H9 (cell line): ENCODE data around the gene SH3BP5. TPM values are rescaled to one million over a fixed set of nuclear protein-coding genes. Genes with fewer than 3 reads are reported as not detected.

Source experiments
- DNase-seq: peaks from one replicate; pipeline ENCODE4 v3.0.0-alpha.2; 2017
- H2AFZ ChIP-seq: one replicate; pipeline ENCODE4 v1.6.1; 2013; ENCODE audit warnings: mild to moderate bottlenecking, low read length, control low read depth, moderate library complexity
- H2AK5ac ChIP-seq: 2 replicates; pipeline ENCODE4 v1.6.1; 2013; ENCODE audit warnings: low read length, control low read depth, mixed read lengths; ENCODE audit not compliant: insufficient read length
- H2BK120ac ChIP-seq: one replicate; pipeline ENCODE4 v1.6.1; 2013; ENCODE audit warnings: low read depth, mild to moderate bottlenecking, low read length, control low read depth, inconsistent platforms; ENCODE audit not compliant: poor library complexity, severe bottlenecking
- H2BK12ac ChIP-seq: 2 replicates; pipeline ENCODE4 v1.6.1; 2013; ENCODE audit warnings: low read length, control low read depth, mixed read lengths, low read depth; ENCODE audit not compliant: insufficient read length
- H2BK15ac ChIP-seq: 2 replicates; pipeline ENCODE4 v1.6.1; 2013; ENCODE audit warnings: low read depth, low read length, control low read depth
- H2BK20ac ChIP-seq: one replicate; pipeline ENCODE4 v1.6.1; 2013; ENCODE audit warnings: low read depth, mild to moderate bottlenecking, low read length, control low read depth, inconsistent platforms; ENCODE audit not compliant: poor library complexity, severe bottlenecking
- H2BK5ac ChIP-seq: 2 replicates; pipeline ENCODE4 v1.6.1; 2013; ENCODE audit warnings: low read length, control low read depth, mixed read lengths; ENCODE audit not compliant: insufficient read length
- H3K14ac ChIP-seq: 2 replicates; pipeline ENCODE4 v1.6.1; 2013; ENCODE audit warnings: low read length, control low read depth; ENCODE audit not compliant: insufficient read depth
- H3K18ac ChIP-seq: 2 replicates; pipeline ENCODE4 v1.6.1; 2013; ENCODE audit warnings: low read depth, mild to moderate bottlenecking, mixed read lengths, low read length, control low read depth; ENCODE audit not compliant: insufficient read length
- H3K23ac ChIP-seq: 2 replicates; pipeline ENCODE4 v1.6.1; 2013; ENCODE audit warnings: low read length, control low read depth, mixed read lengths, low read depth; ENCODE audit not compliant: insufficient read length
- H3K23me2 ChIP-seq: 2 replicates; pipeline ENCODE4 v1.6.1; 2013; ENCODE audit warnings: low read depth, mild to moderate bottlenecking, mixed read lengths, low read length, control low read depth; ENCODE audit not compliant: insufficient read length, poor library complexity, severe bottlenecking
- H3K27ac ChIP-seq: 2 replicates; pipeline ENCODE4 v1.5.1; 2013; ENCODE audit warnings: low read length, control low read depth, mixed read lengths, low read depth; ENCODE audit not compliant: insufficient read length
- H3K27me3 ChIP-seq: 2 replicates; pipeline ENCODE4 v1.6.1; 2013; ENCODE audit warnings: low read length, control low read depth, inconsistent platforms; ENCODE audit not compliant: insufficient read depth
- H3K4ac ChIP-seq: 2 replicates; pipeline ENCODE4 v1.6.1; 2013; ENCODE audit warnings: low read depth, mild to moderate bottlenecking, control low read depth, inconsistent platforms, low read length, moderate library complexity
- H3K4me1 ChIP-seq: 2 replicates; pipeline ENCODE4 v1.6.1; 2013; ENCODE audit warnings: low read length, control low read depth, inconsistent platforms; ENCODE audit not compliant: insufficient read depth
- H3K4me2 ChIP-seq: 2 replicates; pipeline ENCODE4 v1.6.1; 2013; ENCODE audit warnings: low read length, control low read depth, mixed read lengths; ENCODE audit not compliant: insufficient read length, insufficient read depth
- H3K56ac ChIP-seq: 2 replicates; pipeline ENCODE4 v1.6.1; 2013; ENCODE audit warnings: low read depth, mild to moderate bottlenecking, mixed read lengths, low read length, control low read depth; ENCODE audit not compliant: insufficient read length
- H3K79me1 ChIP-seq: 2 replicates; pipeline ENCODE4 v1.6.1; 2013; ENCODE audit warnings: low read depth, mild to moderate bottlenecking, moderate library complexity, low read length, control low read depth, inconsistent platforms; ENCODE audit not compliant: insufficient read depth, poor library complexity, severe bottlenecking
- H3K79me2 ChIP-seq: 2 replicates; pipeline ENCODE4 v1.6.1; 2013; ENCODE audit warnings: low read length, control low read depth, inconsistent platforms; ENCODE audit not compliant: insufficient read depth
- H3K9ac ChIP-seq: 2 replicates; pipeline ENCODE4 v1.6.1; 2013; ENCODE audit warnings: low read length, control low read depth, mixed read lengths; ENCODE audit not compliant: insufficient read length; ENCODE audit errors: extremely low read depth
- H3K9me3 ChIP-seq: one replicate; pipeline ENCODE4 v1.6.1; 2013; ENCODE audit warnings: low read depth, low read length, inconsistent platforms; ENCODE audit not compliant: control insufficient read depth
- H3T11ph ChIP-seq: one replicate; pipeline ENCODE4 v1.6.1; 2013; ENCODE audit warnings: mild to moderate bottlenecking, low read length, control low read depth, inconsistent platforms
- H4K20me1 ChIP-seq: one replicate; pipeline ENCODE4 v1.6.1; 2013; ENCODE audit not compliant: control insufficient read depth, insufficient read length, insufficient read depth
- H4K5ac ChIP-seq: 2 replicates; pipeline ENCODE4 v1.6.1; 2013; ENCODE audit warnings: low read depth, mild to moderate bottlenecking, mixed read lengths, low read length, control low read depth; ENCODE audit not compliant: insufficient read length
- H4K8ac ChIP-seq: replicated peaks from 2 replicates; pipeline ENCODE4 v1.6.1; 2013; ENCODE audit warnings: low read length, control low read depth, mixed read lengths, low read depth; ENCODE audit not compliant: insufficient read length
- H4K91ac ChIP-seq: 2 replicates; pipeline ENCODE4 v1.6.1; 2013; ENCODE audit warnings: low read depth, mild to moderate bottlenecking, moderate library complexity, mixed read lengths, low read length, control low read depth; ENCODE audit not compliant: insufficient read length
- H3K27ac Mint-ChIP-seq, 3 experiments: 2 replicates in 2 of 3; 3 replicates in 1 of 3; pipeline ENCODE4 v1.8.0; 2020 to 2021; ENCODE audit warnings: mixed read lengths in 3 of 3, mild to moderate bottlenecking in 1 of 3, moderate library complexity in 1 of 3
- H3K27me3 Mint-ChIP-seq: 2 replicates; pipeline ENCODE4 v1.8.0; 2021; ENCODE audit warnings: low read depth, mild to moderate bottlenecking, moderate library complexity, mixed read lengths
- H3K36me3 Mint-ChIP-seq, 3 experiments: 2 replicates in 2 of 3; 3 replicates in 1 of 3; pipeline ENCODE4 v1.8.0; 2020 to 2021; ENCODE audit warnings: low read depth in 3 of 3, mixed read lengths in 3 of 3; ENCODE audit not compliant: insufficient read depth in 1 of 3
- H3K4me1 Mint-ChIP-seq, 2 experiments: 2 replicates each; pipeline ENCODE4 v1.8.0; 2020; ENCODE audit warnings: mixed read lengths in 2 of 2
- H3K4me3 Mint-ChIP-seq, 2 experiments: 2 replicates in 1 of 2; 3 replicates in 1 of 2; pipeline ENCODE4 v1.8.0; 2020 to 2021; ENCODE audit warnings: mild to moderate bottlenecking in 2 of 2, mixed read lengths in 2 of 2, moderate library complexity in 1 of 2
- H3K9me3 Mint-ChIP-seq, 2 experiments: 2 replicates in 1 of 2; 3 replicates in 1 of 2; pipeline ENCODE4 v1.8.0; 2020; ENCODE audit warnings: mild to moderate bottlenecking in 2 of 2, mixed read lengths in 2 of 2, moderate library complexity in 1 of 2
- CTCF ChIP-seq: fragments of 200-600 bp; sonication (generic); conservative IDR thresholded peaks from 3 replicates; pipeline ENCODE4 v1.8.0; 2021; ENCODE audit warnings: antibody characterized with exemption, mild to moderate bottlenecking
- WGBS: extraction: QIAGEN DNeasy Blood & Tissue Kit; methylation state at CpG from one replicate; pipeline ENCODE4 v1.1.7; 2013; ENCODE audit warnings: missing lambda C conversion rate, low lambda C conversion rate, mixed read lengths; ENCODE audit not compliant: insufficient read length; ENCODE audit errors: extremely low coverage; 5-methylcytosine and 5-hydroxymethylcytosine counted together
- total RNA-seq: library from RNA; stranded (reverse); gene quantifications from 2 replicates; pipeline ENCODE4 v1.2.1, GENCODE V29; 2021

Gene SH3BP5
- total RNA-seq, 1 experiment from 2014 or later = 6.8 TPM

DNA sequence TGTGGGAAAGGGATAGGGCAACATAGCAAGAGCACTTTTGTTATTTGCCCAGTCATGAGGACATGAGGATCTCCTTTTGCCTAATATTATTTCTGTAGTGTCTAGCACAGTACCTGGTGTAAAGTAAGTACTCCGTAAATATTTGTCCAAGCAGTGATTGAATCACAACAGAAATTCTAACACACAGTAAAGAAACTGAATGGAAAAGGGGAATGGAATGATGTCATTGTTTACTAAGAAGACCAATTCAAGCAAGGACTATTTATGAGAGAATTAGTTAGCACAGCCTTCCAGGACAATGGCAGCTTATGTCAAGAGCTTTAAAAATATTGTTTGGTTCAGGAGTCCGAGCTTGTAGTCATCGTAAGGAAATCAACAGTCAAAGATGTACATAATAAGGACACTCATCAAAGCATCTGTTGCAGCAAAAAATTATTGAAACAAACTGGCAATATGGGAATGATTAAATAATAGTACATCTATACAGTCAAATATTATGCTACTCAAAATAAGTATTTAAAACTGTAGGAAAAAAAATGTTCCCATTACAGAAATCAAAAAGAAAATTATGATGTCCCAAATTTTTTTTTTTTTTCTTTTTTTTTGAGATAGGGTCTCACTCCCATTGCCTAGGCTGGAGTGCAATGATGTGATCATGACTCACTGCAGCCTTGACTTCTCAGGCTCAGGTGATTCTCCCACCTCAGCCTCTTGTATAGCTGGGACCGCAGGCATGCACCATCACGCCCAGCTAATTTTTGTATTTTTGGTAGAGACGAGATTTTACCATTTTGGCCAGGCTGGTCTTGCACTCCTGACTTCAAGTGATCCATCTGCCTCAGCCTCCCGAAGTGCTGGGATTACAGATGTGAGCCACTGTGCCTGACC is 108.5 kb downstream of the SH3BP5 start:
- H3K27ac Mint-ChIP-seq = no peak overlapping the region
- Histone ChIP-seq H2BK20ac (no peak overlapping the region), H3K4me2 (no peak overlapping the region), H2BK12ac (no peak overlapping the region), H3K14ac (no peak overlapping the region), H3K79me2 (no peaks in the 10 kb centered on the region), H4K5ac (no peak overlapping the region), H3K79me1 (no peaks in the 10 kb centered on the region), H3K27me3 (no peaks in the 10 kb centered on the region), H3K18ac (no peak overlapping the region), H3T11ph (no peak overlapping the region), H3K4me1 (no peaks in the 10 kb centered on the region), H4K91ac (no peak overlapping the region), H4K8ac (no peak overlapping the region), H3K23me2 (no peaks in the 10 kb centered on the region), H2BK5ac (no peak overlapping the region), H3K9me3 (no peaks in the 10 kb centered on the region), H2BK15ac (no peak overlapping the region), H3K56ac (no peak overlapping the region), H3K27ac (no peak overlapping the region), H3K23ac (no peak overlapping the region), H2AFZ (no peak overlapping the region), H2BK120ac (no peak overlapping the region), H3K4ac (no peak overlapping the region), H2AK5ac (no peak overlapping the region), H3K9ac (no peak overlapping the region), H4K20me1 (no peaks in the 10 kb centered on the region)
- no peak for DNase-seq
- no peaks in the 10 kb centered on the region for H3K9me3 Mint-ChIP-seq
- WGBS = no CpG with 5 or more reads among the region's 7 CpGs
- H3K4me1 Mint-ChIP-seq = no peaks in the 10 kb centered on the region
- peaks cover 7 to 46% (median 29%) of the 10 kb centered on the region in 3 experiments; a peak in 6 of 7 replicates for H3K36me3 Mint-ChIP-seq
- no peaks in the 10 kb centered on the region for H3K27me3 Mint-ChIP-seq
- H3K4me3 Mint-ChIP-seq = no peak overlapping the region
- no peak for TF ChIP-seq CTCF
